Measurements from ENCODE around the gene FLNA. TPM values are rescaled to one million over a fixed set of nuclear protein-coding genes. Genes with fewer than 3 reads are reported as not detected.

FLNA gene
- total and polyA plus RNA-seq, 9 of the 15 experiments (the other 6 are each of a cell fraction or from before 2014, with no cell fraction given): 6.2 to 735 (median 135) TPM

DNA sequence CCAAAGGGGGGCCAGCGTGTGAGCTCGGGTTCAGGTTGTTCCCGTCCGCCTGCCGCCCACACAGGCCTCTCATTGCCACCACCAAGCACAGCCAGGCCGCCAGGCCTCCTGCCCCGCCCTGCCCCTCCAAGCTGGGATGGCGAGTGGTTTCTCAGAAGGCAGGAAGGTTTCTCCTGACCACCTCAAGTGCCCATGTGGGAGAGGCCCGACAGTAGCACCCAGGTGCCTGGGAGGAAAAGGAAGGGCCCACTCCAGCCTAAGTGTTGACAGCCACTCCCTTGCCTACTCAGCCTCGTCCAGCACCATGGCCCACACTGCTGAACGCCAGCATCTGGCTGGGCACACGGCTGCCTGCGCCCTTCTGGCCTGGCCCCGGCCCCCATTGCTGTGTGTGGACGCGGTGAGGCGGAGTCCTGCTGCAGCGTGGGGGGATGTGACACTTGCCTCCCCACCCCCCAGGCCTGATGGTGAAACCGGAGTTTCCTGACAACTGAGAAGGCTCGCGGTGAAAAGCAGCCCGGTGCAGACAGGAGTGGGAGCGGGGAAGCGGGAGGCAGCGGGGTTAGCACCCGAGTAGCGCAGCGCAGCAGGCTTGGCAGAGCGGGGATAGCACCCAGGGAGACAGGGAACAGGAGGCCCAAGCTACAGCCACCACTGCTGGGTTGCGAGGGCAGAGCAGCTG is 19.2 kb downstream of the FLNA start:
- in situ Hi-C loops (cut with MboI) (no loop called here), intact Hi-C loops (cut with micrococcal nuclease) (no loop called here)
- no peak overlapping the region; a peak in 1 of 4 replicates for H3K9ac ChIP-seq (ENCODE audit: insufficient read depth in 1 of 2, low read depth in 2 of 2, low read length in 2 of 2)
- FAIRE-seq (no peak), DNase-seq (ENCODE audit: extremely low read depth in 1 of 4, low spot score in 3 of 4) (no peak), ATAC-seq (no peak)
- no peaks in the 10 kb centered on the region for H3K9me1 ChIP-seq (ENCODE audit: control insufficient read depth, insufficient read depth, low read length)
- no peaks in the 10 kb centered on the region for H3K27me3 ChIP-seq (ENCODE audit: control insufficient read depth in 2 of 2, insufficient read depth in 2 of 2, low read length in 2 of 2)
- peaks cover 0 to 31% of the 10 kb centered on the region in 2 experiments; a peak in 1 of 5 replicates for H3K4me1 ChIP-seq (replicated peaks in 1 of 2; ENCODE audit: control insufficient read depth in 2 of 2, insufficient read depth in 2 of 2, low read length in 2 of 2)
- no peaks in the 10 kb centered on the region for H3K79me2 ChIP-seq (ENCODE audit: control insufficient read depth, insufficient read depth, low read length)
- no peak overlapping the region for H2AFZ ChIP-seq (ENCODE audit: low read depth, low read length)
- no TSS peak for BruUV-seq (replicated peaks)
- no peak overlapping the region for H3K4me2 ChIP-seq (ENCODE audit: insufficient read depth, low read length)
- 91% methylated on average over 7 of the region's 30 CpGs for WGBS (ENCODE audit: insufficient coverage, low coverage, missing lambda C conversion rate)
- peaks cover 6% of the 10 kb centered on the region for H4K20me1 ChIP-seq (replicated peaks; ENCODE audit: control insufficient read depth, insufficient read depth, low read length)
- no peak overlapping the region for H3K27ac ChIP-seq (ENCODE audit: extremely low read depth, low read depth, low read length)
- H3K36me3 ChIP-seq (ENCODE audit: control insufficient read depth, insufficient read depth, low read length): peaks cover 100% of the 10 kb centered on the region; the same call in 2 of the 3 replicates
- ChIA-PET POLR2A (interaction anchor here (0.6 to 1.8 kb wide), 2 partner anchors 14 to 45 kb away, joined by 3 to 5 read pairs; no protein-coding TSS in a partner anchor), CTCF (ENCODE audit: low intra/inter-chr PET ratio) (no interaction called here)
- no peak overlapping the region for H3K4me3 ChIP-seq
- no peaks in the 10 kb centered on the region for H3K9me3 ChIP-seq (replicated peaks; ENCODE audit: control insufficient read depth, insufficient read depth, low read depth, low read length)
- TF ChIP-seq RBFOX2 (IDR thresholded peaks at IDR 0.05; ENCODE audit: low read depth, low read length): peak; percentile 31
- TF ChIP-seq POLR2AphosphoS5 (IDR thresholded peaks at IDR 0.05; ENCODE audit: control insufficient read depth, insufficient read depth, low read depth, low read length): no peak
- peak; percentile 51 for TF ChIP-seq POLR2G (IDR thresholded peaks at IDR 0.05; ENCODE audit: low read depth, low read length)

GRCh38 chrX:154354516-154354915 is 19.9 kb downstream of the FLNA start:
- ChIA-PET CTCF (ENCODE audit: low intra/inter-chr PET ratio) (no interaction called here), POLR2A (no interaction called here)
- Histone ChIP-seq H3K36me3 (ENCODE audit: control insufficient read depth, insufficient read depth, low read length) (peaks cover 100% of the 10 kb centered on the region; the same call in 2 of the 3 replicates), H3K4me1 (replicated peaks in 1 of 2; ENCODE audit: control insufficient read depth in 2 of 2, insufficient read depth in 2 of 2, low read length in 2 of 2) (peaks cover 0 to 38% of the 10 kb centered on the region in 2 experiments; a peak in 1 of 5 replicates), H3K4me2 (ENCODE audit: insufficient read depth, low read length) (no peak overlapping the region), H3K4me3 (no peak overlapping the region), H3K9me3 (replicated peaks; ENCODE audit: control insufficient read depth, insufficient read depth, low read depth, low read length) (no peaks in the 10 kb centered on the region), H3K27me3 (ENCODE audit: control insufficient read depth in 2 of 2, insufficient read depth in 2 of 2, low read length in 2 of 2) (no peaks in the 10 kb centered on the region), H2AFZ (ENCODE audit: low read depth, low read length) (no peak overlapping the region), H3K9ac (ENCODE audit: insufficient read depth in 1 of 2, low read depth in 2 of 2, low read length in 2 of 2) (no peak overlapping the region), H4K20me1 (replicated peaks; ENCODE audit: control insufficient read depth, insufficient read depth, low read length) (peaks cover 13% of the 10 kb centered on the region), H3K27ac (ENCODE audit: extremely low read depth, low read depth, low read length) (no peak overlapping the region), H3K9me1 (ENCODE audit: control insufficient read depth, insufficient read depth, low read length) (no peaks in the 10 kb centered on the region), H3K79me2 (ENCODE audit: control insufficient read depth, insufficient read depth, low read length) (no peaks in the 10 kb centered on the region)
- ATAC-seq: no peak
- in situ Hi-C loops (cut with MboI) (no loop called here), intact Hi-C loops (cut with micrococcal nuclease) (no loop called here)
- peak; percentile 14; the same call in 1 of the 2 replicates for TF ChIP-seq POLR2G (IDR thresholded peaks at IDR 0.05; ENCODE audit: low read depth, low read length)
- no peak for TF ChIP-seq RB1 (IDR thresholded peaks at IDR 0.05; ENCODE audit: low read depth)
- TF ChIP-seq, protein P1, sequence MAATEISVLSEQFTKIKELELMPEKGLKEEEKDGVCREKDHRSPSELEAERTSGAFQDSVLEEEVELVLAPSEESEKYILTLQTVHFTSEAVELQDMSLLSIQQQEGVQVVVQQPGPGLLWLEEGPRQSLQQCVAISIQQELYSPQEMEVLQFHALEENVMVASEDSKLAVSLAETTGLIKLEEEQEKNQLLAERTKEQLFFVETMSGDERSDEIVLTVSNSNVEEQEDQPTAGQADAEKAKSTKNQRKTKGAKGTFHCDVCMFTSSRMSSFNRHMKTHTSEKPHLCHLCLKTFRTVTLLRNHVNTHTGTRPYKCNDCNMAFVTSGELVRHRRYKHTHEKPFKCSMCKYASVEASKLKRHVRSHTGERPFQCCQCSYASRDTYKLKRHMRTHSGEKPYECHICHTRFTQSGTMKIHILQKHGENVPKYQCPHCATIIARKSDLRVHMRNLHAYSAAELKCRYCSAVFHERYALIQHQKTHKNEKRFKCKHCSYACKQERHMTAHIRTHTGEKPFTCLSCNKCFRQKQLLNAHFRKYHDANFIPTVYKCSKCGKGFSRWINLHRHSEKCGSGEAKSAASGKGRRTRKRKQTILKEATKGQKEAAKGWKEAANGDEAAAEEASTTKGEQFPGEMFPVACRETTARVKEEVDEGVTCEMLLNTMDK (IDR thresholded peaks at IDR 0.05; ENCODE audit: borderline replicate concordance, insufficient read depth, low read depth, low read length, poor library complexity, severe bottlenecking): no peak
- TF ChIP-seq RBFOX2 (IDR thresholded peaks at IDR 0.05; ENCODE audit: low read depth, low read length): peak; percentile 18; the same call in 1 of the 2 replicates
- WGBS (ENCODE audit: insufficient coverage, low coverage, missing lambda C conversion rate): 100% methylated on average over 3 of the region's 13 CpGs
- no TSS peak for BruUV-seq (replicated peaks)
- DNase-seq (ENCODE audit: extremely low read depth in 1 of 4, low spot score in 3 of 4): no peak
- no peak for FAIRE-seq
